Putamen (tissue), 1 donor: Measurements from ENCODE around the gene SCN3A.

Experiments used
- DNase-seq: peaks from one replicate; pipeline ENCODE4 v3.0.0-alpha.2; 2016; ENCODE audit warnings: low spot score

Gene SCN3A

DNA sequence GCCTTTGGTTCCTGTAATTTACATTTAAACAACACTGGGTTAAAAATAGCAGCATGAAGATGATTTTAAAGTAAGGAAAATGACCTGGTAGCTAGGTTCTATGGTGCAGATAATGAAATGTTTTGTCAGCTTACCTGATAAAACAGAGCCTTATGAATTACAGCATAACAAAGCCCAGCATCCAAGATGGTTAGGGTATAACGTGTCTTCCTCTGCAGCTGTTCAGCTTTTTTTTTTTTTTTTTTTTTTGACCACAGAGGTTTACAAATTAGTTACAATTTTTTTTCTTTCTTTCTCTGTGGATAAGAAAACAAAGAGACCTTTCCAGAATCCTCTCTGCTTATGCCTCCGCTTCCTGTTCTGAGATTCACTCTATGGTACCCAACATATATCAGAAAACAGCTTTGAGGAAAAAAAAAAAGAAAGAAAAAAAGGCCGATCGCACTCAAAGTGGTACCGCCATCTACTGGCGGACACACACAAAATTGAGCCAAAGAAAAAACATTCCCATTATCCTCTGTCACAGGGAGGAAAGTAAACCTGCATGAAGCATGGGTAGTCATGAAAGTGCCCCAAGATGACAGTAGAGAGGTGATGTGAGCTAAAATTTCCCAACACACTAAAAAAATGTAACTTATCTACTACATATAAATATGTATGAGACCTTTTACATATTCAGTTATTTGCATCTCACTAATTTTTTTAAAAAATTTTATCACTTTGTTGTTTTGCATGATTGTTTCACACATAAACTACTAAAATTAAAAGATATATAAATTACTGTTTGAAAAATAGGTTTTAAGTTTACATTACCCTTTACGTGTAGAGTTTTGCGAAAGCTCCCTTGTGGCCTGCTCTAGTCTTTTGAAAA lies at the start of gene SCN3A:
Gene SCN3A, minus strand, starts transcription at position 362 of the 871 bp plus-strand sequence. CDS start 27,656 bp downstream, outside the sequence.
- peak; percentile 54 for DNase-seq

DNA sequence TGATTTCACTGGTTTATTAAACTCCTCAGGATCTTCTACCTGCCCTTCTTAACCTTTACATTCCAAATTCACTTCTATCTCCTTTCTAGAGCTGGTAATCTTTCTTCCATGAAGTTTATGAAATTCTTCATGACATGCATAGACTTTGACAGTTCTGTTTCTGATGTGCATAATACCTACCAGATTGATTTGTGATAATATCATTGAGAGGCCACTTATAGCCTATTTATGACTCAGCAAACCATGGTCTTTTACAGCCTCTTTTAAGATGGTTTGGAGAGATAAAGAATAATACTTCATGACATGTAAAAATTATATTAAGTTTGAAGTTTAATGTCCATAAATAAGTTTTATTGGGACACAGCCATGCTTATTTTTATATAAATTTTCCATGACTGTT lies 49.3 kb upstream of the SCN3A start:
- no peak for DNase-seq

DNA sequence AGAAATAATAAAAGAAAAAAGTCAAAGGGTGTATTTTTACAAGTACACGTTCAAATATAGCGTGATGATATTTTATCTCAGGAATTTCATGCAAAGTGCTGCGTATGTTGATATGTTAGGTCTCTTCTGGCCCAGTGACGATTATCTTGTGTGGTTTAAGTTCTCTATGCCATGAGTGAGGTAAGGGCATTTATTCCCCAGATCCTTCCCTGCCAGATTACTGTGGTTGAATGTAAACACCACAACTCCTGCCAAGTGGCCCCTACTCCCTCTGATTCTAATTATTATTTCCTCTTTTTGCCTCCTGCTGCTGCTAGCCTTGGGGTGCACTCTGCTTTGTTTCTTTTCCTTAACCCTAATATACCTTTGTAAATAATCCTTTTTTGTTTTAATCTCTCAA lies 47.5 kb upstream of the SCN3A start:
- no peak for DNase-seq

DNA sequence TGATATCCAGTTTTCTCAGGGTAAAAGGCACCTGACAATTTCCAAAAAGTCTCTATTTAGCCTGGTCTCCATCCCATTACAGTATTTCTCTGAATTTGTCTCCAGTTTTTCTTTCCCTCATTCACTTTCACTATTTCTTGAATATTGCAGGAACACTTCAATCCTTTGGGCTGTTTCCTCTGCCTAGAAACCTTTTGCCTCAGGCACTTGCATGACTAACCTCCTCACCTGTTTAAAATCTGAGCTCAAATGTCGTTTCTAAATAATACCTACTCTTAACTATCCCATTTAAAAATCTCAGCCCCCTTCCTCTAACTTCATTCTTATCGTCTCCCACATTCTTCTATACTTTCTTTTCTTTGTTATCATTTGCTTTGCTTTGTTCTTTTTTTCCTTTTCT lies 44.4 kb upstream of the SCN3A start:
- no peak for DNase-seq

DNA sequence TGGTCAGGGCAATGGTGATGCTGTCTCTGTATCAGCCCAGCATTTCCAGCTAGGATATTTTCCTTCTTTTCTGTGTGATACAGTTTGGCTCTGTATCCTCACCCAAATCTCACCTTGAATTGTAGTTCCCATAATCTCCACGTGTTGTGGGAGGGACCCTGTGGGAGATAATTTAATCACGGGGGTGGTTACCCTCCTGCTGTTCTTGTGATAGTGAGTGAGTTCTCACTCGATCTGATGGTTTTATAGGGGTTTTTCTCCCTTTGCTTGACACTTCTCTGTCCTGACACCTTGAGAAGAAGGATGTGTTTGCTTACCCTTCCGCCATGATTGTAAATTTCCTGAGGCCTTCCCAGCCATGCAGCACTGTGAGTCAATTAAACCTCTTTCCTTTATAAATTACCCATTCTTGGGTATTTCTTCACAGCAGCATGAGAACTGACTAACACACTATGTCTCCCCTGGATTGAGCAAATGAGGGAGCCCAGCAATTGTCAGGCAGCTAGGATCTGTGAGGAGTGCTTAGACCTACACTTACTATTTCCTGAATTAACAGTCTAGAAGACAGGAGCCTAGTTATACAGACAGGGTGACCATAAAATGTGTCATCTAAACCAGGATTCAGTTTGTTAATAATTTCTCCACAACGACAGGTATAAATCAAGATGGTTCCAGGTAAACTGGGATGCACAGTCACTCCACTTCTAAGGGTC lies 41.4 kb upstream of the SCN3A start:
- DNase-seq: peak; percentile 11

DNA sequence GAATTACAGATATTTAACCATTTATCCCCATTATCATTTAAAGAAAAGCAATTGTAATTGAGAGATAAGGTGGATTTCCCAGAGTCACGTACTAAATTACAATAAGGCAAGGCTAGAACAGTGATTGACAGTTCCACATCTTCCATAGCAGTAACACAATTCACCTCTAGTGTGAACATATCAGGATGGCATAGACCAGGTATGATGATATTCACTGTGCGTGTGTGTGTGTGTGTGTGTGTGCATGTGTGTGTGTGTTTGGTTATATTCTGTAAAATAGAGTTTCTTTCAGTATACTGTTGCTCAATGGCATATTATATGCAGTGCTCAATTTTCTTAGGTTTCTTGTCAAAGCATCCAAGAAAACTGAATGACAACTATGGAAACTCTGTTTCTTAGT lies 37.1 kb upstream of the SCN3A start:
- DNase-seq: peak; percentile 7

DNA sequence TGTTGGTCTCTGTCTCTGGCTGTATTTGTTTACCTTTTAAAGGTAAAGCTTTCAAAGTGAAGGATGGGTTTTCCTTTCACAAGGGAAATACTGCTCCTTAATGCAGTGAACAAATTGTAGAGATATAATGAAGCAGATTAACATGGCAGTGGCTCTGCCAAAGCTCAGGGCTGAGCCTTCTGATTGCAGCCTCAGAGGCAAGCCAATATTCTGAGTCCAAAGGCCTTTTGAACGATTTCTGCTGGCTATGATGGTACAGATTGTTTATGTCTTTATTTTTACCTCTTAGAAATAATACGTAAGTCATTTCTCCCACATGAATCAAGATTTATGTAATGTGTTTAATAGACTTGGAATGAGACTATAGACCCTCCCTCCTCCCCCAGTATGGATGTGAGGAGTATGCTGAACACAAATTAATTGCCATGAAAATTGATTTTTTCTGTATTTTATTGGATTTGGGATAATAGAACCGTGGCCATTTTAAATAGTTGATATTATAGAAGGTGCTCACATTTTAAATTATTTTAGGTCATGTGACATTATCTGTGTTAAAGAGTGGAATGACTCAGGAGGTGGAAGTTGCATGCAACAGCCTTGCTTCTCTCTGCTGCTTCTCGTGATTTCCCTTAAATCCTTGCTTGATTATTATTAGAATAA lies 36.1 kb upstream of the SCN3A start:
- peak; percentile 28 for DNase-seq

DNA sequence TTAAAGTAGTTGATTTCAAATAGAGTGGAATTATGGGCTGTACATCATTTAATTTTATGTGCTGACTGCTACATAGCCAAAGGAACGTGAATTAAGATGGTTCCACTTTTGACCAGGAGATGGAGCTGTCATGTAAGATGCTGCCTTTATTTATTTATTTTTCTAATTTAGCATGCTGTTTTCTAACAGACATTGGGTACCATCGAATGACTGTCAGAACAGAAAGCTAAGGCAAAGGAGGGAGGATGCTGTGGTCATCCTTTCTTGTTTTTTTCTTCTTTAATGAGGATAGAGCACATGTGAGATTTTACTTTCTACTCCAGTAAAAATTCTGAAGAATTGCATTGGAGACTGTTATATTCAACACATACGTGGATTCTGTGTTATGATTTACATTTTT lies 35.4 kb upstream of the SCN3A start, which contains the start of gene SCN2A:
Gene SCN2A, plus strand, starts transcription at position 185 of the 400 bp plus-strand sequence. CDS start 56,410 bp downstream, outside the sequence.
- DNase-seq: peak; percentile 63

DNA sequence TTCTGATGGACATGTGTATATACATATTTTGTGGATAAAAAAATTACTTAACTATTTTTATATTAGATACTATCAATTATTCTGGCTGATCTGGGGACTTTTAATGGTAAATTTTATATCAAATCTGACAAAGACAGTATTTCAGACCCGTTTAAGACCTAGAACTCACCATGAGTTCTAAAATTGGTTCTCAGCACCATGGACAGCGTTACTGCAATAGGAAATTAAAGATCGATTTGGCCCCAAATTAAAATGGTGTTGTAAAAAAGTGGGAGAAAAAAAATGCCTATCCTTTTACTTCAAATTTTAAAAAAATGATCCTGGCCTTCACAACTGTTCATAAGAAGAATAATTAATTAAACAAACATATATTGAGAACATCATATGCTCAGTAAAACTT lies 34.4 kb upstream of the SCN3A start:
- DNase-seq: no peak

DNA sequence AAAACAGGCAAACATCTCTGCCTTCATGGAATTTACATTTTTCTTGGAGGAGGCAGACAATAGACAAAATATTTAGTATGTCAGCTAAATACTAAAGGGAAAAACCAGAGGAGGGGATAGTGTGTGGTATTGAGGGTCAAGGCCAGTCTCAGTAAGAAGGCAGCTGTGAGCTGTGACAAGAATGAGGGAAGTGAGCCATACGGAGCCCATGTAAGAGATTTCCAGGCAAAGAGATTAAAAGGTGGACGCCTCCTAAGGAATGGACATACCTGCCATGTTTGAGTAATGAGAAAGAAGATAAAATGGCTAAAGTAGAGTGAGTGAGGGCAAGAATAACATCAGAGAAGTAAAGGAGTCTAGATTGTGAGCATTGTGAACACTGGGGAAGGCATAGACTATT lies 33.2 kb upstream of the SCN3A start:
- no peak for DNase-seq

DNA sequence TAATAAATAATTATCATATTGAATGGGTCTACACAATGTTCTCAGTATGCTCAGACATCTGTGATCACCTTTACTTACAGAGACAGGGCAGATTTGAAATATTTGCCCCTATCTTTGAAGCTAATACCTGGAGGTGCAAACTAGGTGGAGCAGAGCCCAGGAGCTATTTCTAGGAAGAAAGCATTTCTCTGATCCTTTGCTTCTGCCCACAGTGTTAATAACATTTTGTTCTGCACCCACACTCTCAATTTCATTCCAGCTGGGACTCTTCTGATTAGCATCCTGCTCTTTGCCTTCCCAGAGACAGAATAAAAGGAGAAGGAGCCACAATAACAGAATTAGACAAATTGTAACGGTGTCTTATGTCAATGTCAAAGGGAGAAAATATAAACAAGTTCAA lies 23.7 kb upstream of the SCN3A start:
- peak; percentile 53 for DNase-seq

DNA sequence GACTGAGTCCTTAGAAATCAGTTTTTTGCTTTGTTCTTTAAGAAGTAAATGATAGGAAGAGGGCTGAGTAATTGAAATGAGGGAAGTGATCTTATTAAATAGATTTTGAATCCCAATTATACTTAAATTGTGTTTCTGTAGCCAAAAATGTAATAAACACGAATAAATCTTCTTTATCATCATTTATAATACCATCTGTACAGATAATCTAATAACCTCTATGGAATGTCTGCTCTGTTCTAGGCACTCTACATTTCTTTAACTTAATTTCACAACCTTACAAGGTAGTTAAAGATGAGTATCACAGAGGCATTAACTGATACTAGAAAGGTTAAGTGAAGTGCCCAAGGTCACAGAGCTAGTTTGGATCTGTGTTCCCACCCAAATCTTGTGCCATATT lies 21.1 kb upstream of the SCN3A start:
- no peak for DNase-seq

DNA sequence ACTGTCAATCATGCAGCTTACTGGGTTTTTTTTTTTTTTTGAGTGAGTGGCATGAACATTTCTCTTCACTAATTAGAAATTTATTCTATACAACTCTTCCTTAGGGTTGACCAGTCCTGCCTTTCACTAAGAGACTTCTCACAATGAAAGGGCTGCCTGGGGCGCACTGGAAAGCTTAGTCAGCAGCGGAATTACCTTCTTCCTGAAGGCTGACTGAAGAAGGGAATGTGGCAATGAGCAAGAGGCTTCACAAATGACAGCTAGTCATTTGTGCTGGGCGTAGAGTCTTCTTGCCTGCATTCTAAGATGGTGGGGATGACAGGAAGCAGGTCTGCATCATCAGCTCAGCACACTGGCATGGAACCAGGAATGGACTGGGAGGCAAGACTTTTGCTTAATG lies 15.6 kb upstream of the SCN3A start:
- no peak for DNase-seq

DNA sequence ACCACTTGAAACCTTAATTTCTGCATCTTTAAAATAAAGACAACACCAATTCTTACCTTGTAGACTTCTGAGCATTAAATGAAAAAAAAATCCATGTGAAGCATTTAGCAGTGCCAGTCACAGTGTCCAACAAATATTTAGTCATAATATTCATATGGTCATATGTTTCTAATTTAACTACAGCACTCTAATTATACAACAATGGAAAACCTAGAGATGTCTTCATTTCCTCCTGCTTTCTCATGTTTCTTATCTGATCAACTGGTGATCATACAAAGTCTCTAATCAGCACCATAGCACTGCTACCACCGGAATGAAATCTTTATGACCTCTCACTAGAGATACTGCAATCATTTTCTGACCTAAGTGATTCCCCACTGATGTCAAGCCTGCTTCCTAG lies 10.2 kb upstream of the SCN3A start:
- no peak for DNase-seq

DNA sequence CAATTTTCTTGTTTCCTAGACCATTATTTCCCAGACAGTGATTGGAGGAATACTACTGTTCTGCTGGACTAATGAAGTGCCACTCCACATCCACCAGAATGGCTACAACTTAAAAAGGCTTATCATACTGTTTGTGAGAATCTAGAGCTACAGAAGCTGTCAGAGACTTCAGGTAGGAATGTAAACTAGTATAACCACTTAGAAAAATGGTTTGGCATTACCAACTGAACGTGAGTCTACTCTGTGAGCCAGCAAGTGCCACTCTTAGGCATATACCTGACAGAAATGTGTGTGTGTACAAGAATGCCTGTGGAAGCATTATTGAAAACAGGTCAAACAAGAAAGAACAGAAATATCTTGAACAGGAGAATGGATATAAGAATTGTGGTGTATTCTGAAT lies 4.2 kb upstream of the SCN3A start:
- no peak for DNase-seq

DNA sequence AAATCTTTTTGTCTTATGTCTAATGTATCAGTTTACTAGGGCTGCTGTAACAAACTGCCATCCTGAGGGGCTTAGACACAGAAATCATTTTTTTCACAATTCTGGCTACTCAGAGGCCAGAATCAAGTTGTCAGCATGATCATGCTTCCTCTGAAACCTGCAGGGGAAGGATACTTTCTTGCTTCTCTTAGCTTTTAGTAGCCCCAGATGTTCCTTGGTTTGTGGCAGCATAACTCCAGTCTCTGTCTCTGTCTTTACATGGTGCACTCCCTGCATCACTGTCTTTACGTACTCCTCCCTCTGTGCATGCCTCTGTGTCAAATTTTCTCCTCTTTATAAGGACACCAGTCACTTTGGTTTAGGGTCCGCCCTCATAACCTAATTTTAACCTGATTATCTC lies 2.0 kb upstream of the SCN3A start:
- DNase-seq: no peak

DNA sequence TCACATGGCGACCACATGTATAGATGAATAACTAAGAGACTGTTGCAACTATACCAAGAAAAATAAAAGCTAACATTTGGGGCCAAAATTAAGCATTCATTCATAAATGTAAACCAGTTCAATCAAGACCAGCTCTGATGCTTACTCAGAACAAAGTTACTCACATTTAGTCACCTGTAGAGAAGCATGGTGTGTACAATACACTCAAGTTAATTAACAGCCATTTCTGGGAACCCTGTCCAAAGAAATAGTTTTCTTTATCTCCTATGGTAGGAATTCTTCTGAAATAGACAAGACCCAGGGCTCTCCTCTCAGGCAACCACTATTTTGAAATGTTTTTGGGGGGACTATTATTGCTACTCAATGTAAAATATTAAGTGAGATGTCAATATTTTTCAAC lies 1.6 kb downstream of the SCN3A start:
- no peak for DNase-seq

DNA sequence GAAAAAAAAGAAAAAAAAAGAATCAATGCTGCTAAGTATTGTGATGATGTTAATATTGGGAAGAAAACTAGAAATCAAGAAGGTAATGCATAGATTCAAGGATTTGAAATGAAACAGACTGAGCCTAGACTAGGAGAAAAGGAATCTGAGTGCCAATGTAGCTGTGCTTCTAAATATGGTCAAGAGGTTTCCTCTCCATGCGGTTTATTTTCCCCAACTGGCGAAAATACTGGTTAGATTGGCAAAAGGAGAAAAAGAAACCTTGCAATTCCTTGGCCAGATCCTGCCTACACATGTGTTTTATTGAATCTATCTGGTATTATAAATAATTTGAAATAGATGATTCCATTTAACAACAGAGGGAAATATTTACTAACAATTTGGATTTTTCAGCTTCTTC lies 5.7 kb downstream of the SCN3A start:
- DNase-seq: no peak

DNA sequence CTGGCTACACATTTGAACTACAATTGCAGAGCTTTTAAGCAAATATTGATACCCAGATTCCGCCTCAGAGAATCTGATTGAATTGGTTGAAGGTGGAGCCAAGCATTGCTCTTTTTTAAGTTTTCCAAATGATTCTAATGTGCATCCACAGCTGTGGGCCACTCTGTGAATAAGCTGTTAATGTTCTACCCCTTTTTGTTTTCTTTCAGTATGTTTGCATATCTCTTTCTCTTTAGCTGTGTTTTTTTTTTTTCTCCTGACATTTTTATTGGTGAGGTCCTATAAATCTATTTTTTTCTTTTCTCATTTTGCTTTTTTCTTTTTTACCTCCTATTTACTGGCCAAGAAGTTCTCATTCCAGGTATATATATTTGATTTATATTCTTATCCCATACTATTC lies 6.5 kb downstream of the SCN3A start:
- DNase-seq: no peak

DNA sequence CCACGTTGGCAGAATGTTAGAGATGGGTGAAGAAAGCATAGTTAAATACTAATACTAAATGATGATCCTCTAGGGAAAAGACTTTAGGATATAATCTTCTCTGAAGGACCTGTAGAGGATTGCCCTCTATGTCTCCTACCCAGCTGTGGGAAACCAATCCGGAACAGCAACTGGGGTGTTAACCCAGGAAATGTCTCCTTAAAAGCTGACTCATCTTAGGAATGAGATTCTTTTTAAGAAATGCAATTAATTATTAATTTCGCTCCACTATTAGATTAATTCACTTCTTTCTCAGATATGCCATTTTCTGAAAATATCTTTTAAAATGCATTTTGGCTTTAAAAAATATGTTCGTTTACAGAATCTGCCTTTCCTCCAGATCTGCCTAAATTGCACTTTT lies 7.4 kb downstream of the SCN3A start:
- no peak for DNase-seq

DNA sequence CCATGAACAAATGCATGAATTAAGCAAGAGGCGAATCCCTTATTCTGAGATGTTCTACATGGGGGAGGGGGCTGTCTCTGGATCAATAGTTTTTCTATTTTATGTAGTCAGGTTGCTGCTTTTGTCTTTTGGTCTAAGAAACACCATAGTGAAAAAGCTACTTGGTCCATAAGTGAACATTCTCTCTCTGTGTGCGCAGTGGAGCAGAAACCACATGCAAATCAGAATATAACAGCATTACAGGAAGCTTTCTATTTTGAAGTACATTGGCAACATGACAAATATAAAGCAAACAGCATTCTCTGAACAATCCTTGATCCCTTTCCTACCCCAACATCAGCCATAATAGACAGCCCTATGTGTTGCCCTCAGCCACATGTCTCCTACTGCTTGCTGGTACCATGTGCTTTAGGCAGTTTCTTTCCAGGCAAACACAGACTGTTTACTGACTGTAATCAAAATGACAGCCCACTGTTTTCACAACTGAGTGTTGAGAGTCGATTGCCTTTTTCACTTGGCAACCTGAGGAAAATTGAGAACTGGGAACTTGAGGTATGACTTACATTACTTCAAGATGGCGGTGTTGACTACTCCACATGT lies 10.6 kb downstream of the SCN3A start:
- DNase-seq: no peak

DNA sequence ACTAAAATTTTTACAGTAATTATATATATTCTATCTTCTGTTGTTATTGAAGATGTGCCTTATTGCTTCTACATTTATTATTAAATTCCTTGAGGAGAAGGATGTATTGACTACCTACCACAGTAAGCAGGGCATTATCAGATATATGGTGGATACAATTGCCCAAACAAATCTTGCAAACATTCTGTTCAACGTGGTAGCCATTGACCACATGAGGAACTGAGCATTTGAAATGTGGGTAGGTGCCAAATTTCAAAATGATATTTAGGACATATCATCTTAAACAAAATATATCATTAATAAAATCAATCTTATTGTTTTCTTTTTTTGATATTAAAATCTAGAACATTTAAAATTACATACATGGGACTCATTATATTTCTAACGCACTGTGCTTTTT lies 11.1 kb downstream of the SCN3A start:
- DNase-seq: no peak
